Skeletal muscle satellite cell (primary cell): ENCODE measurements around the gene HENMT1. TPM values are rescaled to one million over a fixed set of nuclear protein-coding genes. Genes with fewer than 3 reads are reported as not detected.
A peak's percentile ranks its signal among the peaks of the same experiment; 100 is the strongest.
"Not testable (repeated sequence)": the region's sequence is repeated elsewhere in the genome, so short reads cannot be mapped to it uniquely, and the experiment has no call there.

Experiments used
- H3K27me3 ChIP-seq: 2 replicates; pipeline ENCODE4 v1.7.0; 2013; ENCODE audit warnings: low read length; ENCODE audit not compliant: control insufficient read depth, insufficient read depth
- H3K36me3 ChIP-seq: 2 replicates; pipeline ENCODE4 v1.7.0; 2013; ENCODE audit warnings: mild to moderate bottlenecking, control low read depth, low read length; ENCODE audit not compliant: insufficient read depth
- H3K4me1 ChIP-seq: 2 replicates; pipeline ENCODE4 v1.7.0; 2013; ENCODE audit warnings: low read length; ENCODE audit not compliant: control insufficient read depth, insufficient read depth
- H3K4me2 ChIP-seq: 2 replicates; pipeline ENCODE4 v1.7.0; 2013; ENCODE audit warnings: mild to moderate bottlenecking, low read length
- H3K4me3 ChIP-seq: 2 replicates; pipeline ENCODE4 v1.7.0; 2013; ENCODE audit warnings: low read length
- H3K9ac ChIP-seq: 2 replicates; pipeline ENCODE4 v1.7.0; 2013; ENCODE audit warnings: mild to moderate bottlenecking, low read depth, low read length, moderate library complexity
- H3K9me3 ChIP-seq: replicated peaks from 2 replicates; pipeline ENCODE4 v1.7.0; 2013; ENCODE audit warnings: mild to moderate bottlenecking, control low read depth, low read length
- total RNA-seq: library from RNA; depleted of rRNA; stranded (reverse); fragments of >200 nt; gene quantifications from 2 replicates; pipeline ENCODE4 v1.2.3, GENCODE V29; 2012; rRNA removed

HENMT1 gene
- total RNA-seq, result 1.8 and 3.9 TPM in 2 replicates

GRCh38 chr1:108661030-108661609 lies at the start of gene HENMT1:
HENMT1 (minus strand) TSS chr1:108661093; CDS start chr1:108659884, 1,209 bp downstream.
- H3K4me1 ChIP-seq, result peaks cover 9% of the 10 kb centered on the region
- H3K9me3 ChIP-seq, result no peaks in the 10 kb centered on the region
- peak within 1 kb of the TSS; percentile 76 for H3K4me3 ChIP-seq
- H3K27me3 ChIP-seq, result no peaks in the 10 kb centered on the region
- H3K36me3 ChIP-seq, result no peaks in the 10 kb centered on the region
- H3K9ac ChIP-seq, result peak within 1 kb of the TSS; percentile 82
- H3K4me2 ChIP-seq, result peak within 1 kb of the TSS; percentile 94

GRCh38 chr1:108708691-108709660 lies 48.1 kb upstream of the HENMT1 start:
- H3K4me2 ChIP-seq, result no peak overlapping the region
- H3K9me3 ChIP-seq, result no peaks in the 10 kb centered on the region
- no peak overlapping the region for H3K9ac ChIP-seq
- H3K27me3 ChIP-seq, result no peaks in the 10 kb centered on the region
- H3K4me3 ChIP-seq, result no peak overlapping the region
- H3K36me3 ChIP-seq, result no peaks in the 10 kb centered on the region
- H3K4me1 ChIP-seq, result peaks cover 15% of the 10 kb centered on the region

- H3K4me1 ChIP-seq, result peaks cover 23% of the 10 kb centered on the region
- no peaks in the 10 kb centered on the region for H3K9me3 ChIP-seq
- no peak overlapping the region for H3K9ac ChIP-seq
- H3K36me3 ChIP-seq, result peaks cover 7% of the 10 kb centered on the region
- H3K27me3 ChIP-seq, result no peaks in the 10 kb centered on the region
- H3K4me2 ChIP-seq, result no peak overlapping the region
- H3K4me3 ChIP-seq, result no peak overlapping the region
Measured at GRCh38 chr1:108706643-108707042, 45.8 kb upstream of the HENMT1 start.

GRCh38 chr1:108704496-108704895 lies 43.6 kb upstream of the HENMT1 start:
- peaks cover 29% of the 10 kb centered on the region for H3K36me3 ChIP-seq
- H3K27me3 ChIP-seq, result no peaks in the 10 kb centered on the region
- H3K4me3 ChIP-seq, result no peak overlapping the region
- no peaks in the 10 kb centered on the region for H3K9me3 ChIP-seq
- no peak overlapping the region for H3K9ac ChIP-seq
- peaks cover 23% of the 10 kb centered on the region for H3K4me1 ChIP-seq
- H3K4me2 ChIP-seq, result peak overlapping the region; percentile 44

GRCh38 chr1:108703939-108704338 lies 43.0 kb upstream of the HENMT1 start:
- peak overlapping the region; percentile 44 for H3K4me2 ChIP-seq
- H3K4me1 ChIP-seq, result peaks cover 23% of the 10 kb centered on the region
- H3K4me3 ChIP-seq, result no peak overlapping the region
- H3K36me3 ChIP-seq, result peaks cover 35% of the 10 kb centered on the region
- H3K9ac ChIP-seq, result no peak overlapping the region
- no peaks in the 10 kb centered on the region for H3K27me3 ChIP-seq
- H3K9me3 ChIP-seq, result no peaks in the 10 kb centered on the region

- H3K9me3 ChIP-seq, H3K9ac ChIP-seq, H3K4me3 ChIP-seq, H3K4me2 ChIP-seq, H3K27me3 ChIP-seq: not testable (repeated sequence)
- peaks cover 23% of the 10 kb centered on the region for H3K4me1 ChIP-seq
- H3K36me3 ChIP-seq, result peaks cover 53% of the 10 kb centered on the region
Measured at GRCh38 chr1:108702109-108702508, 41.2 kb upstream of the HENMT1 start.

- Histone ChIP-seq H3K36me3 (peaks cover 60% of the 10 kb centered on the region), H3K27me3 (no peaks in the 10 kb centered on the region), H3K9ac (no peak overlapping the region), H3K9me3 (no peaks in the 10 kb centered on the region), H3K4me1 (peaks cover 23% of the 10 kb centered on the region), H3K4me3 (no peak overlapping the region), H3K4me2 (no peak overlapping the region)
Measured at GRCh38 chr1:108701176-108701849, 40.4 kb upstream of the HENMT1 start.

- Histone ChIP-seq H3K4me3 (no peak overlapping the region), H3K9ac (no peak overlapping the region), H3K27me3 (no peaks in the 10 kb centered on the region), H3K36me3 (peaks cover 71% of the 10 kb centered on the region), H3K9me3 (no peaks in the 10 kb centered on the region), H3K4me1 (peaks cover 19% of the 10 kb centered on the region), H3K4me2 (no peak overlapping the region)
Measured at GRCh38 chr1:108699375-108700332, 38.8 kb upstream of the HENMT1 start.

GRCh38 chr1:108695535-108695934 lies 34.6 kb upstream of the HENMT1 start:
- Histone ChIP-seq H3K4me2 (peak overlapping the region; percentile 84), H3K36me3 (peaks cover 53% of the 10 kb centered on the region), H3K9ac (no peak overlapping the region), H3K9me3 (no peaks in the 10 kb centered on the region), H3K4me3 (no peak overlapping the region), H3K4me1 (peaks cover 11% of the 10 kb centered on the region), H3K27me3 (no peaks in the 10 kb centered on the region)

GRCh38 chr1:108692724-108693655 lies 32.1 kb upstream of the HENMT1 start:
- H3K4me3 ChIP-seq, result peak overlapping the region; percentile 90

More at GRCh38 chr1:108692724-108693655, 32.1 kb upstream of the HENMT1 start:
- Histone ChIP-seq H3K4me2 (peak overlapping the region; percentile 84), H3K9me3 (no peaks in the 10 kb centered on the region), H3K4me1 (peaks cover 11% of the 10 kb centered on the region), H3K9ac (peak overlapping the region; percentile 96), H3K36me3 (peaks cover 27% of the 10 kb centered on the region), H3K27me3 (no peaks in the 10 kb centered on the region)
